Right ventricle myocardium inferior (tissue), 1 donor: ENCODE data around the gene SERPINA6. TPM values are rescaled to one million over a fixed set of nuclear protein-coding genes. Genes with fewer than 3 reads are reported as not detected.
A peak's percentile ranks its signal among the peaks of the same experiment; 100 is the strongest.

ENCODE experiments used
- ATAC-seq: fragments of 200-7000 bp; cut with Tn5 transposase; one replicate; pipeline ENCODE4 v1.9.1; 2020; ENCODE audit warnings: mild to moderate bottlenecking, moderate library complexity
- DNase-seq: peaks from one replicate; pipeline ENCODE4 v3.0.0; 2021; ENCODE audit errors: missing footprints
- intact Hi-C: fragments of 100-400 bp; cut with DNase I; formaldehyde crosslinking; loops from one replicate; pipeline ENCODE4 v1.11.0; 2022
- total RNA-seq: library from RNA; stranded (reverse); fragmentation: NEBNext Ultra II Directional; extraction: Animal tissue kit (Norgen Biotek cat#: 25700); gene quantifications from one replicate; pipeline ENCODE4 v1.2.1, GENCODE V29; 2021
- donor health status: DM: no; HTN: yes; CAD: no; lungs with severe emphysema.

The SERPINA6 gene
- total RNA-seq, 1 donor from 2014 or later: not detected

GRCh38 chr14:94332063-94332583, 9.0 kb upstream of the SERPINA6 start:
- intact Hi-C loops: no loop called here
- ATAC-seq (no peak), DNase-seq (no peak)

- DNase-seq: no peak
- ATAC-seq: no peak
- intact Hi-C loops: no loop called here
These were observed 8.3 kb upstream of the SERPINA6 start for GRCh38 chr14:94331462-94331861.

- DNase-seq (no peak), ATAC-seq (no peak)
- intact Hi-C loops: no loop called here
These were observed 7.7 kb upstream of the SERPINA6 start for GRCh38 chr14:94330857-94331256.

GRCh38 chr14:94330432-94330831, 7.3 kb upstream of the SERPINA6 start:
- intact Hi-C loops: no loop called here
- DNase-seq (no peak), ATAC-seq (no peak)

GRCh38 chr14:94329857-94330256, 6.7 kb upstream of the SERPINA6 start:
- no peak for ATAC-seq
- intact Hi-C loops: no loop called here
- no peak for DNase-seq

- ATAC-seq: no peak
- intact Hi-C loops: no loop called here
These were observed 5.1 kb upstream of the SERPINA6 start for GRCh38 chr14:94328196-94328595.

GRCh38 chr14:94321421-94322271, 1.5 kb downstream of the SERPINA6 start:
- ATAC-seq (no peak), DNase-seq (no peak)
- intact Hi-C loops: no loop called here

More at GRCh38 chr14:94328196-94328595, 5.1 kb upstream of the SERPINA6 start:
- DNase-seq: no peak

GRCh38 chr14:94320243-94320642, 2.9 kb downstream of the SERPINA6 start:
- intact Hi-C loops: no loop called here
- DNase-seq: no peak
- no peak for ATAC-seq

- DNase-seq (no peak), ATAC-seq (peak; percentile 83)
- intact Hi-C loops: no loop called here
These were observed 5.9 kb downstream of the SERPINA6 start for GRCh38 chr14:94317259-94317658.

- ATAC-seq: no peak
- no peak for DNase-seq
- intact Hi-C loops: no loop called here
These were observed 6.4 kb downstream of the SERPINA6 start for GRCh38 chr14:94316692-94317091.

GRCh38 chr14:94314890-94315289, 8.2 kb downstream of the SERPINA6 start:
- ATAC-seq (no peak), DNase-seq (no peak)
- intact Hi-C loops: no loop called here

GRCh38 chr14:94313991-94314655, 9.0 kb downstream of the SERPINA6 start:
- ATAC-seq: peak; percentile 39
- DNase-seq: no peak
- intact Hi-C loops: no loop called here

GRCh38 chr14:94312481-94313246, 10.5 kb downstream of the SERPINA6 start:
- DNase-seq (no peak), ATAC-seq (no peak)
- intact Hi-C loops: no loop called here

- ATAC-seq (no peak), DNase-seq (no peak)
- intact Hi-C loops: no loop called here
These were observed 12.9 kb downstream of the SERPINA6 start for GRCh38 chr14:94310248-94310647.

- intact Hi-C loops: no loop called here
These were observed 13.4 kb downstream of the SERPINA6 start for GRCh38 chr14:94309721-94310120.

GRCh38 chr14:94307410-94307992, 15.6 kb downstream of the SERPINA6 start:
- no peak for ATAC-seq
- no peak for DNase-seq
- intact Hi-C loops: no loop called here

More at GRCh38 chr14:94309721-94310120, 13.4 kb downstream of the SERPINA6 start:
- DNase-seq (no peak), ATAC-seq (no peak)

- DNase-seq (no peak), ATAC-seq (no peak)
- intact Hi-C loops: no loop called here
These were observed 16.8 kb downstream of the SERPINA6 start for GRCh38 chr14:94306047-94306978.

GRCh38 chr14:94305620-94306019, 17.5 kb downstream of the SERPINA6 start:
- ATAC-seq (no peak), DNase-seq (no peak)
- intact Hi-C loops: no loop called here
